Nephron (organoid): ENCODE measurements around the gene TMEM213.

Experiments
- H3K27ac Mint-ChIP-seq, 3 experiments: 2 replicates each; pipeline ENCODE4 v1.8.0; 2020; ENCODE audit warnings: mixed read lengths in 3 of 3, mild to moderate bottlenecking in 2 of 3, moderate library complexity in 1 of 3
- H3K27me3 Mint-ChIP-seq: 2 replicates; pipeline ENCODE4 v1.8.0; 2021; ENCODE audit warnings: low read depth, mild to moderate bottlenecking, moderate library complexity, mixed read lengths
- H3K36me3 Mint-ChIP-seq: 2 replicates; pipeline ENCODE4 v1.8.0; 2020; ENCODE audit warnings: low read depth, mixed read lengths
- H3K4me1 Mint-ChIP-seq: 2 replicates; pipeline ENCODE4 v1.8.0; 2020; ENCODE audit warnings: mixed read lengths
- H3K4me3 Mint-ChIP-seq, 3 experiments: 2 replicates each; pipeline ENCODE4 v1.8.0; 2020; ENCODE audit warnings: mild to moderate bottlenecking in 3 of 3, mixed read lengths in 3 of 3, moderate library complexity in 2 of 3
- H3K9me3 Mint-ChIP-seq: 2 replicates; pipeline ENCODE4 v1.8.0; 2020; ENCODE audit warnings: mixed read lengths
- CTCF ChIP-seq, 3 experiments: fragments of 200-600 bp; sonication (generic); IDR thresholded peaks; one replicate each; pipeline ENCODE4 v1.5.0; 2021; ENCODE audit warnings: antibody characterized with exemption in 3 of 3; ENCODE audit not compliant: unreplicated experiment in 3 of 3

Gene TMEM213

GRCh38 chr7:138845711-138846110 is 47.9 kb downstream of the TMEM213 start:
- Mint-ChIP-seq H3K9me3 (no peaks in the 10 kb centered on the region), H3K36me3 (peaks cover 52% of the 10 kb centered on the region), H3K27ac (no peak overlapping the region), H3K27me3 (no peaks in the 10 kb centered on the region), H3K4me1 (peaks cover 22% of the 10 kb centered on the region), H3K4me3 (no peak overlapping the region)
- no peak for TF ChIP-seq CTCF (IDR thresholded peaks at IDR 0.05; ENCODE audit: unreplicated experiment in 3 of 3)

GRCh38 chr7:138848056-138848980 is 50.5 kb downstream of the TMEM213 start:
- Mint-ChIP-seq H3K9me3 (no peaks in the 10 kb centered on the region), H3K4me1 (peaks cover 45% of the 10 kb centered on the region), H3K27ac (peak overlapping the region in 2 of 3 experiments; percentile 74 to 80), H3K36me3 (peaks cover 67% of the 10 kb centered on the region), H3K27me3 (no peaks in the 10 kb centered on the region), H3K4me3 (peak overlapping the region in 1 of 3 experiments; percentile 17)
- no peak for TF ChIP-seq CTCF (IDR thresholded peaks at IDR 0.05; ENCODE audit: unreplicated experiment in 3 of 3)

- no peaks in the 10 kb centered on the region for H3K27me3 Mint-ChIP-seq
- peaks cover 63% of the 10 kb centered on the region for H3K36me3 Mint-ChIP-seq
- H3K27ac Mint-ChIP-seq, result no peak overlapping the region
- H3K4me3 Mint-ChIP-seq, result no peak overlapping the region
- H3K9me3 Mint-ChIP-seq, result no peaks in the 10 kb centered on the region
- TF ChIP-seq CTCF (IDR thresholded peaks at IDR 0.05; ENCODE audit: unreplicated experiment in 3 of 3), result no peak
- H3K4me1 Mint-ChIP-seq, result peaks cover 48% of the 10 kb centered on the region
Measured at GRCh38 chr7:138849701-138850100, 51.9 kb downstream of the TMEM213 start.

GRCh38 chr7:138852469-138852868 is 54.7 kb downstream of the TMEM213 start:
- Mint-ChIP-seq H3K27ac (peak overlapping the region in 2 of 3 experiments; percentile 43 to 84), H3K27me3 (no peaks in the 10 kb centered on the region), H3K4me3 (peak overlapping the region in 1 of 3 experiments; percentile 4), H3K36me3 (peaks cover 81% of the 10 kb centered on the region), H3K4me1 (peaks cover 43% of the 10 kb centered on the region), H3K9me3 (peaks cover 2% of the 10 kb centered on the region)
- no peak for TF ChIP-seq CTCF (IDR thresholded peaks at IDR 0.05; ENCODE audit: unreplicated experiment in 3 of 3)

- no peak for TF ChIP-seq CTCF (IDR thresholded peaks at IDR 0.05; ENCODE audit: unreplicated experiment in 3 of 3)
- Mint-ChIP-seq H3K27ac (peak overlapping the region in 1 of 3 experiments; percentile 84), H3K4me1 (peaks cover 36% of the 10 kb centered on the region), H3K36me3 (peaks cover 84% of the 10 kb centered on the region), H3K27me3 (no peaks in the 10 kb centered on the region), H3K9me3 (peaks cover 5% of the 10 kb centered on the region), H3K4me3 (no peak overlapping the region)
Measured at GRCh38 chr7:138853448-138853847, 55.7 kb downstream of the TMEM213 start.
